AG04449 (cell line): ENCODE data around the gene CPT1B.
A peak's percentile ranks its signal among the peaks of the same experiment; 100 is the strongest.

Experiments used
- CTCF ChIA-PET: fragments of 350-600 bp; formaldehyde crosslinking; extraction: SDS; loops from one replicate; lab custom pipeline; 2021; ENCODE audit warnings: antibody characterized with exemption; lab: Yijun Ruan, JAX
- POLR2A ChIA-PET: fragments of 400-600, 350-600 bp; formaldehyde crosslinking; extraction: SDS; loops from one replicate; lab custom pipeline; 2020; ENCODE audit warnings: antibody characterized with exemption, inconsistent platforms; lab: Yijun Ruan, JAX
- DNase-seq: peaks from one replicate; pipeline ENCODE4 v3.0.0-alpha.2; 2010; ENCODE audit warnings: low read depth, low spot score
- H3K4me3 ChIP-seq: 2 replicates; pipeline ENCODE4 v1.5.1; 2011; ENCODE audit warnings: low read depth, mild to moderate bottlenecking, control low read depth, low read length
- TF ChIP-seq, protein P1 (sequence below): IDR thresholded peaks from one replicate; pipeline ENCODE4 v1.5.1; 2011; ENCODE audit warnings: mild to moderate bottlenecking, moderate library complexity, low read length, control low read depth, inconsistent platforms; ENCODE audit not compliant: insufficient read depth; ENCODE audit errors: missing control alignments

CPT1B gene

DNA sequence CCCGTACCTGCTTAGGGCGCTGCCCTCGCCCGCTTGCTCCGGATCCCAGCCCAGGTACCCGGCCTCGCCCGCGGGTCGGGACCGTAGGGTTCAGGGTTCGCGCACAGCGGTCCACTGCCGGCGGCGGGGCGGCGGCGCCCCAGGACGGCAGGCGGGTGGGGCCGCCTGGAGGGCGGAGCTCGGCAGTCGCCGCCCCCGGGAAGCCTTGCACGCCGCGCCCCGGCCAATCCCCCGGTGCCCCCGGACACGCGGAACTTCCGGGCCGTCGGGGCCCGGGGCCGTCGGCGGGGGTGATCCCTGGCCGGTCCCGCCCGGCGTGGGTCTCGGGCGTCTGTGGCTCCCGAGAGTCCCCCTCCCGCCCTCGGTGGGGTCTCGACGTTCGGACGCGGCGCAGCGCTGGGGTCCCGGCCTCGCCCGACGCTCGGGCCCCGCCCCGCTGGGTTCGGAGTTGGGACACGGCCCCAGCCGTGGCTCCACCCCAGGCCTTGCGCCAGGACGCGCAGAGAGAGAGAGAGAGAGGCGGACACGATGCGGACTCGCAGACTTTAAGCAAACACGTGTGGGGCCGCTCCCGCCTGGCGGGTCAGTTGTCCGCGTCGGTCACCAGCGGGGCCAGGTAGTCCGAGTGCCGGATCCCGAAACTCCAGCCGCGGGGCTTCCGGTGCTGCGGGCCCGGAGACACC lies 48.2 kb downstream of the CPT1B start, which contains the start of gene TYMP:
Gene TYMP (minus strand): TSS at position 116 of the 683 bp plus-strand sequence. CDS start 303 bp downstream, outside the sequence.
- ChIA-PET POLR2A (interaction anchor here (1.0 to 1.4 kb wide), 2 partner anchors 10 to 35 kb away, joined by 3 read pairs; no protein-coding TSS in a partner anchor), CTCF (interaction anchor here (2.7 to 3.3 kb wide), 2 partner anchors 10 to 91 kb away, joined by 9 to 20 read pairs; no protein-coding TSS in a partner anchor)
- no peak for DNase-seq
- H3K4me3 ChIP-seq, result peak within 1 kb of the TSS; percentile 46
- TF ChIP-seq, protein P1, sequence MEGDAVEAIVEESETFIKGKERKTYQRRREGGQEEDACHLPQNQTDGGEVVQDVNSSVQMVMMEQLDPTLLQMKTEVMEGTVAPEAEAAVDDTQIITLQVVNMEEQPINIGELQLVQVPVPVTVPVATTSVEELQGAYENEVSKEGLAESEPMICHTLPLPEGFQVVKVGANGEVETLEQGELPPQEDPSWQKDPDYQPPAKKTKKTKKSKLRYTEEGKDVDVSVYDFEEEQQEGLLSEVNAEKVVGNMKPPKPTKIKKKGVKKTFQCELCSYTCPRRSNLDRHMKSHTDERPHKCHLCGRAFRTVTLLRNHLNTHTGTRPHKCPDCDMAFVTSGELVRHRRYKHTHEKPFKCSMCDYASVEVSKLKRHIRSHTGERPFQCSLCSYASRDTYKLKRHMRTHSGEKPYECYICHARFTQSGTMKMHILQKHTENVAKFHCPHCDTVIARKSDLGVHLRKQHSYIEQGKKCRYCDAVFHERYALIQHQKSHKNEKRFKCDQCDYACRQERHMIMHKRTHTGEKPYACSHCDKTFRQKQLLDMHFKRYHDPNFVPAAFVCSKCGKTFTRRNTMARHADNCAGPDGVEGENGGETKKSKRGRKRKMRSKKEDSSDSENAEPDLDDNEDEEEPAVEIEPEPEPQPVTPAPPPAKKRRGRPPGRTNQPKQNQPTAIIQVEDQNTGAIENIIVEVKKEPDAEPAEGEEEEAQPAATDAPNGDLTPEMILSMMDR, result no peak

DNA sequence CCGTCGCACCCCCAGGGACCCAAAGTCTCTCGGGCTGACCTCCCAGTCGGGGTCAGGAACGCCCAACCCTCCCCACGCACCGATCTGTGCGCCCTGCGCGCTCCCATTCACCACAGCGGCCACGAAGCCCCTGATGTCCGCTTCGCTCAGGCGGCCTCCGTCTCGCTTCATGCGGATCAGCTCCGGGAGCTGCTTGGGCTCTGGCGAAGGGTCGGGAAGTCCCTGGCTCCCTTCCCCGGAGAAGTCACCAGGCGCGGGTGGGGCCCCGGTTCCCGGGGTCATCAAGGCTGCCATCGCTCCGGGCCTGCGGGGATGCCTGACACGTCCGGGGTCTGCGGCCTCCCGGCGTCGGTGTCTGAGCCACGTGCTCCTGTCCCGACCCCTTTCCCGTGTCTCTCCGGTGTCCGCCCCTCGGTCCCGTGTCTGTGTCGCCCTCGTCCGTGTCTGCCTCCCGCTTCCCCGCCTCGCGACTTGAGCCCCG lies 48.8 kb downstream of the CPT1B start:
- peak overlapping the region; percentile 42 for H3K4me3 ChIP-seq
- POLR2A ChIA-PET, result interaction anchor here (1.0 to 1.4 kb wide), 2 partner anchors 10 to 35 kb away, joined by 3 read pairs; no protein-coding TSS in a partner anchor
- TF ChIP-seq, protein P1, result no peak
- CTCF ChIA-PET, result interaction anchor here (2.7 to 3.3 kb wide), 2 partner anchors 10 to 91 kb away, joined by 9 to 20 read pairs; no protein-coding TSS in a partner anchor
- DNase-seq, result no peak

DNA sequence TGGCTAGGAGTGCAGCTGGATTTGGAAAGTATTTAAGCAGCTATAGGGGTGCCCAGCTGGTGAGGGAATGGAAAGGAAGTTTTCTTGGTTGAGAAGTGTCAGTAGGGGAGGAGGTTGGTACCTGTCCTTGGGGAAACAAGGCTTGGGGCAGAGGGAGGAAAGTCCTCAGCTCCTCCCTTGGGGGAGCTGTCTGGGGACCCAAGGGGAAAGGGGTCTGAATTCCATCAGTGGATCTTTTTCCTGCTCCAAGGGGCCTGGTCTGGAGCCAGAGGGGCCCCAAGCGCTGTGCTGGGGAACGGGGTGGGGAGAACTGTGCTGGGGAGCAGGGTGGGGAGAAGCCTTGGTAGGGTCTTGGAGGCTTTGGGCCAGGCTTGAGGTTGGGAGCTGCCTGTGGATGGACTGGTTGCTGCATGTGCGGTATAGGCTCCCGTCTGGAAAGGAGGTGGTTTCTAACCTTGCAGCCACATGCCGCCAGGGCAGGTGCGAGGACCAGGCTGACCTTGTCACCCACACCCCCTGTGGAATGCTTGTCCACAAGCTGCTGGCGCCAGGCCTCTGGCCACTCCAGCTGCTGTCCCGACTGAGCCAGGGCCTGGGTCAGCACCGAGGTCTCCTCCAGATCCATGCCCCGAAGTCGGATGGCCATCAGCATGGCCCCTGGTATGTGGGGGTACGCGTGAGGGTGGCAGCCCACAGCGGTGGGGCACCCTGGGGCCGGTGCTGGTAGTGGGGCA lies 49.4 kb downstream of the CPT1B start:
- DNase-seq, result no peak
- H3K4me3 ChIP-seq, result no peak overlapping the region
- ChIA-PET POLR2A (interaction anchor here (1.4 kb wide), 1 partner anchor 11 kb away, joined by 3 read pairs; no protein-coding TSS in a partner anchor), CTCF (interaction anchor here (1.0 to 3.3 kb wide), 5 partner anchors 11 to 277 kb away, joined by 3 to 20 read pairs (median 3); partner anchors contain the start of gene KLHDC7B)
- TF ChIP-seq, protein P1, result no peak

DNA sequence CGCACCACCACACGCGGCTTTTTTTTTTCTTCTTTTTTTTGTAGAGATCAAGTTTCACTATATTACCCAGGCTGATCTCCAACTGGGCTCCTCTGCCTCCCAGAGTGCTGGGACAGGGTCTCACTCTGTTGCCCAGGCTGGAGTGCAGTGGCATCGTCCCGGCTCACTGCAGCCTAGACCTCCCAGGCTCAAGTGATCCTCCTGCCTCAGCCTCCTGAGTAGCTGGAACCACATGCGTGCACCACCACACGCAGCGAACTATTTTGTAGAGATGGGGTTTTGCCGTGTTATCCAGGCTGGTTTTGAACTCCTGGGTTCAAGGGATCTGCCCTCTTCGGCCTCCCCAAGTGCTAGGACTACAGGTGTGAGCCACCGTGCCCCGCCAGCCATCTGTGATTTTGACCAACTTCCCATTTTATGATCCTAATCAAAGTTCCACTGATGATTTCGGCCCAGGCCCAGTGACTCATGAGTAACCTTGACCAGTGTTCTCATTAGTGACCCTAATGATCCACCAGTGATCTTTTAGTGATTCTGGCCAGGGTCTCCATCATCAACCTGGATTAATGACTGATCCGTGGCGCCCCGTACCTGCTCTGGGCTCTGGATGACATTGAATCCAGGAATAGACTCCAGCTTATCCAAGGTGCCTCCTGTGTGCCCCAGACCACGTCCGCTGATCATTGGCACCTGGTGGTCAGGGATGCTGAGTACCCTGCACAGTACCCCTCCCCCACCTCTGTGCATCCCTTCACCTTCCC lies 50.1 kb downstream of the CPT1B start:
- POLR2A ChIA-PET, result interaction anchor here (1.1 kb wide), 1 partner anchor 49 kb away, joined by 3 read pairs; no protein-coding TSS in a partner anchor
- TF ChIP-seq, protein P1, result no peak
- CTCF ChIA-PET, result interaction anchor here (1.0 to 3.3 kb wide), 6 partner anchors 8 to 276 kb away, joined by 3 to 20 read pairs (median 3); partner anchors contain the start of gene KLHDC7B
- no peak for DNase-seq
- no peak overlapping the region for H3K4me3 ChIP-seq

DNA sequence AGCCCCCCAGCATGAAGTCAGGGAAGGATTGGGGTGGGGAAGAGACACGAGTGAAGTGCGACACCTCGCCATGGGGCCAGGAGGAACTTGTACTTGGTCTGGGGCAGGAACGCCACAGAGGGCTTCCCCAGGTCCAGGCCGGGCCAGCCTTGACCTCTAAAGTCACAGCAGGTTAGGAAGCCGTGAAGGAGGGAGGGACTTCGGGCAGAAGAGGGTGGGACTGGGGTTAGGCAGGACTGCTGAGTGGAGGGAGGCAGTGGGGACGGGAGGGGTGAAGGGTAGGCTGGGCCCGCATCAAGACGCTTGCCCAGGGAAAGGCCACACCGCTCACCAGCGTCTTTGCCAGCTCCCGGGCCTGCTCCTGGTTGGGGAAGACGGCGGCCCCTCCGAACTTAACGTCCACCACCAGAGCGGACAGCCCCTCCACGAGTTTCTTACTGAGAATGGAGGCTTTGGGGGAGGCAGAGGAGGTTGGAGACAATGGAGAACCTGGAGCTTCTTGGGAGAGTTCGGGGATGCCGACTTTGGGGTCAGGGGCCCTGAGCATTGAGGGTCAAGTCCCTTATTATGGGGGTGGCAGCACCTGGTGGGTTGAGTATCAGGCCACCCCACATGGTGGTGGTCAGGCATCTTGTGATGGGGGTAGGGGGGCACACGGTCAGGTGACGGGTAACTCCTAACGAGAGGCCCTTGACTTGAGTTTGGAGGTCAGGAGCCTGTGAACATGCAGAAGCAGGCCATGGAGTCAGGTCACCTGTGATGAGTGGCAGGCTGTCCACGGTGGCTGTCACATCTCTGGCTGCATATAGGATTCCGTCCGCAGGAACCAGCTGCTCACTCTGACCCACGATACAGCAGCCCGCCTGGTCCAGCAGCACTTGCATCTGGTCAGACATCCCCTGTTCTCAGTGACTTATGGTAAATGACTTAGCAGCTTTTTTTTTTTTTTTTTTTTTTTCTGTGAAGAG lies 51.1 kb downstream of the CPT1B start:
- POLR2A ChIA-PET, result interaction anchor here (1.1 kb wide), 1 partner anchor 50 kb away, joined by 3 read pairs; no protein-coding TSS in a partner anchor
- CTCF ChIA-PET, result interaction anchor here (1.3 to 3.3 kb wide), 5 partner anchors 9 to 94 kb away, joined by 3 to 25 read pairs (median 9); partner anchors contain the start of gene KLHDC7B
- no peak for DNase-seq
- peak overlapping the region; percentile 80 for H3K4me3 ChIP-seq
- TF ChIP-seq, protein P1, result no peak
